HCT116 (cell line): ENCODE results near the gene PLCB4.
"Not testable (repeated sequence)": the region's sequence is repeated elsewhere in the genome, so short reads cannot be mapped to it uniquely, and the experiment has no call there.

Experiments used
- CEBPB ChIP-seq: IDR thresholded peaks from 2 replicates; pipeline ENCODE4 v1.6.1; 2012; ENCODE audit warnings: low read depth
- CTCF ChIP-seq, 3 experiments: fragments of 200-600 bp in 1 of 3; sonication (generic) in 1 of 3; IDR thresholded peaks in 2 of 3; conservative IDR thresholded peaks in 1 of 3; 2 replicates each; pipeline ENCODE4 v1.5.1; 2012 to 2017; ENCODE audit warnings: low read depth in 2 of 3, low read length in 2 of 3, antibody characterized with exemption in 1 of 3, borderline replicate concordance in 1 of 3, control low read depth in 1 of 3, mild to moderate bottlenecking in 1 of 3, mixed read lengths in 1 of 3, mixed run types in 1 of 3, moderate library complexity in 1 of 3; ENCODE audit not compliant: insufficient read depth in 1 of 3
- EGR1 ChIP-seq: IDR thresholded peaks from 2 replicates; pipeline ENCODE4 v1.6.1; 2012; ENCODE audit warnings: low read depth
- EZH2 ChIP-seq: fragments of 200-600 bp; sonication (generic); IDR thresholded peaks from 2 replicates; pipeline ENCODE4 v1.6.1; 2017; ENCODE audit warnings: antibody characterized with exemption, mixed run types
- EZH2phosphoT487 ChIP-seq: fragments of 200-600 bp; IDR thresholded peaks from 2 replicates; pipeline ENCODE4 v1.6.1; 2018; ENCODE audit warnings: antibody characterized with exemption, borderline replicate concordance
- POLR2A ChIP-seq: IDR thresholded peaks from 2 replicates; pipeline ENCODE4 v1.7.0; 2011; ENCODE audit warnings: borderline replicate concordance; ENCODE audit not compliant: insufficient read depth, insufficient read length; ENCODE audit errors: extremely low read depth
- POLR2AphosphoS5 ChIP-seq: IDR thresholded peaks from 2 replicates; pipeline ENCODE4 v1.6.1; 2011; ENCODE audit warnings: mild to moderate bottlenecking, low read depth, low read length, moderate library complexity
- RAD21 ChIP-seq: IDR thresholded peaks from 2 replicates; pipeline ENCODE4 v1.6.1; 2012; ENCODE audit warnings: low read depth, mild to moderate bottlenecking
- REST ChIP-seq: IDR thresholded peaks from 2 replicates; pipeline ENCODE4 v1.6.1; 2012; ENCODE audit warnings: low read depth
- TCF7L2 ChIP-seq: IDR thresholded peaks from 2 replicates; pipeline ENCODE4 v1.7.0; 2011; ENCODE audit warnings: borderline replicate concordance, inconsistent platforms; ENCODE audit not compliant: insufficient read depth, insufficient read length; ENCODE audit errors: extremely low read depth
- YY1 ChIP-seq: IDR thresholded peaks from 2 replicates; pipeline ENCODE4 v1.6.1; 2011; ENCODE audit warnings: low read length, low read depth, moderate library complexity, mild to moderate bottlenecking; ENCODE audit not compliant: insufficient replicate concordance; ENCODE audit errors: extremely low read depth

DNA sequence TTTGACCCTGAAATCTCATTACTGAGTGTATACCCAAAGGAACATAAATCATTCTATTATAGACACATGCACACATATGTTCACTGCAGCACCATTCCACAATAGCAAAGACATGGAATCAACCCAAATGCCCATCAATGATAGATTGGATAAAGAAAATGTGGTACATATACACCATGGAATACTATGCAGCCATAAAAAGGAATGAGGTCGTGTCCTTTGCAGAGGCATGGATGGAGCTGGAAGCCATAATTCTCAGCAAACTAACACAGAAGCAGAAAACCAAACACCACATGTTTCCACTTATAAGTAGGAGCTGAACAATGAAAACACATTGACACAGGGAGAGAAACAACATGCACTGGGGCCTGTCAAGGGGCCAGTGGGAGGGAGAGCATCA lies 21.0 kb upstream of the PLCB4 start:
- TF ChIP-seq YY1; POLR2A; CTCF (IDR thresholded peaks at IDR 0.05 in 2 of 3, conservative IDR thresholded peaks at IDR 0.05 in 1 of 3; ENCODE audit: borderline replicate concordance in 1 of 3, insufficient read depth in 1 of 3, low read depth in 2 of 3, low read length in 2 of 3); TCF7L2; RAD21; EGR1; CEBPB; EZH2; REST; EZH2phosphoT487; POLR2AphosphoS5: not testable (repeated sequence)
